Forelimb muscle (tissue), 1 donor: Measurements from ENCODE around the gene TTC9. TPM values are rescaled to one million over a fixed set of nuclear protein-coding genes. Genes with fewer than 3 reads are reported as not detected.

Experiments used
- DNase-seq: peaks from one replicate; pipeline ENCODE4 v3.0.0-alpha.2; 2013; ENCODE audit warnings: low read depth
- polyA plus RNA-seq: library from polyadenylated mRNA; unstranded; fragments of 120-200 nt; gene quantifications from one replicate; pipeline ENCODE4 v1.2.1, GENCODE V29; 2013; ENCODE audit not compliant: insufficient read length

Gene TTC9
- polyA plus RNA-seq, 1 donor, result 10.9 TPM

DNA sequence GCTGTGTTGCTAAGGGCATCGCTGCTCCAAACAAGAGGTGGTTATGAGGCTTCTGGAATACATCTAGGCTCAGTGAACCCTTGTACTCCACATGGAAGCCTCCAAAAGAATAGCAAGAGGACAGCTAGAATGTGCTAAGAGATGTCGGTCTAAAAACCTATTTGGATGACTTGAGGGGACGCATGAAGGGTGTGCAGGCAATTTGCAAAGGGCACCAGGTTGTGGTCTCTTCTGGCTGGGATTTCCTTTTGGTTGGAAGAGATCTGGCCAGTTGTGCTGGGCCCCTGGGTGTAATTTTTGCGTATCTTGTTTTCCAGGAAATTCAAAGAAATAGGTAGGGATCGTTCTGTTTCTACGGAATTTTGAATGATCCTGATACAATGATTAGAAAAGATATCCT is 4.2 kb downstream of the TTC9 start:
- no peak for DNase-seq

- no peak for DNase-seq
Measured at GRCh38 chr14:70646705-70647104, 5.0 kb downstream of the TTC9 start.

DNA sequence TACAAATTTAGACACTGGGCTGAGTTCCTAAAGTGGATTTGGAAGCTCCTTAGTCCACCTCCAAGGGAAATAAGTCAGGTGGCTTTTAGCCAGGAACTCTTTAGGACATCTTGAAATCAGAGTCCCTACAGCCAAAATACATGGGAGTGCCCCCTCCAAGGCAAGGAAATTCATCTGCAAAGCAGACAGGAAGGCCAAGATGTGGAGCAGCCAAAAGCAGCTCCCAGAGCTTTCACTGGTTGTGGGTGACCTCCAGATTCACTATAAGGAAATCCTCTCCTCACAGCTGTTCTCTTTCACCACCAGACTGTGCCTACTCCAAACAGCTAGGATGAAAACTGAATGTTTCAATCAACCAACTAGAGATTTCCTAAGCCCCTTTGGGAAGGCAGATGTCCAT is 6.6 kb downstream of the TTC9 start:
- DNase-seq, result no peak

- no peak for DNase-seq
Measured at GRCh38 chr14:70649803-70650202, 8.1 kb downstream of the TTC9 start.

- no peak for DNase-seq
Measured at GRCh38 chr14:70651522-70651921, 9.8 kb downstream of the TTC9 start.

DNA sequence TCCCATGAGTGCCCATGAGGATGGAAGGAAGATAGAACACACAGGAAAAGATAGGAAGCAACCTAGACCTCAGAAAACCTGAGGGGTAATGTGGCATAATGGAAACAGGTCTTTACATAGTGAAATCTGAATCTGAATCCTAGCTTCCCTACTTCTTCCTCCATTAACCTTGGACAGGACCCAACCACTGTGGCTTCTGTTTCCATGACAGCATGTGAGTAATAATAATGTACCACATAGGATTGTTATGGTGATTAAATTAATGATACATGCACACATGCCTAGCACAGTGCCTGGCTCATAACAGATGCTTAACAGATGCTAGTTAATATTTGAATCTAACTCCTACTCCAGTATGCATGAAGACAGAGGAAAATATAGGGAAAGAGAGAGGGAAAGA is 11.2 kb downstream of the TTC9 start:
- DNase-seq, result no peak

DNA sequence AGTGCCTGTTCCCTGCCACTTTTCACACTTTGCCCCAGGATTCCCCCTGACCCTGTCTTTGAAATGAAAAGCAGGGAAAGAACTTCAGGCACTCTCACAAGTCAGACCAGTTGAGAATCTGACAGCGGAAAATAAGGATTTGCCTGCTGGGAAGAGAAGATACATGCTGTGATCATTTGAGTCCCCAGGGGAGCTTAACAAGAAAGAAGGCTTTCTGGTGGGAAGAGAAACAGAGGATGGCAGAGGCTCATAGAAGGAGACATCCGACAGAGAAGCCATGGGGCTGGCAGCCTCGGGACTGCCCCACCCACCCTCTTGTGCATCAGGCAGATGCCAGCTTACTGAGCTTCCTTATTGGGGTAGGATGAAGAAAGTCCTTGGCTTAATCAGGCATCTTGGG is 11.9 kb downstream of the TTC9 start:
- DNase-seq, result no peak

DNA sequence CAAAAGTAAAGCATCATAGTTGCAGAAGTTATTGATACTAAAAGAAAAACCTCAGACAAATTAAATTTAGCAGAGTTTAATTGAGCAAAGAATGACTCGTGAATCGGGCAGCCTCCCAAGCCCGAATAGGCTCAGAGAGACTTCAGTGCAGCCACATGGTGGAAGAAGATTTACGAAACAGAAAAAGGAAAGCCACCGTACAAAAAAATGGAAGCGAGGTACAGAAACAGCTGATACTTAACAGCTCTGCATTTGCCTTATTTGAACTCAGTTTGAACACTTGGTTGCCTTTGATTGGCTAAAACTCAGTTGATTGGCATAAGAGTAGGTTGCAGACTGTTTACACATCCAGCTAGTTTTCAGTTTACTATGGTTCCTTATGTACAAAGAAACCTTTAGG is 12.9 kb downstream of the TTC9 start:
- DNase-seq, result no peak

DNA sequence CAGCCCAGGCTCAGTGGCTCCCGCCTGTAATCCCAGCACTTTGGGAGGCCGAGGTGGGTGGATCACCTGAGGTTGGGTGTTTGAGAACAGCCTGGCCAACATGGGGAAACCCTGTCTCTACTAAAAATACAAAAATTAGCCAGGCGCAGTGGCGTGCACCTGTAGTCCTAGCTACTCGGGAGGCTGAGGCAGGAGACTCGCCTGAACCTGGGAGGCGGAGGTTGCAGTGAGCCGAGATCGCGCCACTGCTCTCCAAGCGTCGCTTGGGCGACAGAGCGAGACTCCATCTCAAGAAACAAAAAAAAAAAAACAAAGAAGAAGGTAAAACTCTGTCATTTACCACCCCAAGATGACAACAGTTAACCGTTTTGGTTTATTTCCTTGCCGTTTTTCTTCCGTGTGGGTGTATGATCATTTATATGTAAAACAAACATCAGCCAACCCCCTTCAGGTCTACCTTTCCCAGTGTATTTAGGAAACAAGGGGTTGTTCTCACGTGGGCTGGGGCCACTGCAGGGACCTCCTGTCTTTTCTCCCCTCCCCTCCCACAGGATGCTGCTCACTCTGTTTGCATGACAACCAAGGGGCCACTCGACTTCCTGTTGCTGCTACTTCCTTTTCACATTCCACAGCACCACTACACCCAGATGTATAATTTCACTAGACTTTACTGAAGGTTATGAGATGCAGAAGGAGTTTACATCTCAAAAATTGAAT is 13.6 kb downstream of the TTC9 start:
- DNase-seq, result no peak

DNA sequence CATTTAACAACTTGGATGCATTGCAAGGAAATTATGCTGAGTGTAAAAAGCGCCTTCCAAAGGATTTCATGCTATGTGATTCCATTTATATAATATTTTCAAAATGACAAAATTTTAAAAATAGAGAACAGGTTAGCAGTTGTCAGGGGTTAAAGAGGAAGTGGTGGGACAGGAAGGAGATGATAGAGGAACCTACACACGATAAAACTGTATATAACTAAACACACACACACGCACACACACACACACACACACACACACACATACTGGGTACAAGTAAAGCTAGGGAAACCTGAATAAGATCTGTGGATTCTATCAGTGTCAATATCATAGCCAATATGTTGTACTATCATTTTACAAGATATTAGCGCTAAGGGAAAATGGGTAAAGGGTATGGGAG is 17.2 kb downstream of the TTC9 start:
- no peak for DNase-seq

DNA sequence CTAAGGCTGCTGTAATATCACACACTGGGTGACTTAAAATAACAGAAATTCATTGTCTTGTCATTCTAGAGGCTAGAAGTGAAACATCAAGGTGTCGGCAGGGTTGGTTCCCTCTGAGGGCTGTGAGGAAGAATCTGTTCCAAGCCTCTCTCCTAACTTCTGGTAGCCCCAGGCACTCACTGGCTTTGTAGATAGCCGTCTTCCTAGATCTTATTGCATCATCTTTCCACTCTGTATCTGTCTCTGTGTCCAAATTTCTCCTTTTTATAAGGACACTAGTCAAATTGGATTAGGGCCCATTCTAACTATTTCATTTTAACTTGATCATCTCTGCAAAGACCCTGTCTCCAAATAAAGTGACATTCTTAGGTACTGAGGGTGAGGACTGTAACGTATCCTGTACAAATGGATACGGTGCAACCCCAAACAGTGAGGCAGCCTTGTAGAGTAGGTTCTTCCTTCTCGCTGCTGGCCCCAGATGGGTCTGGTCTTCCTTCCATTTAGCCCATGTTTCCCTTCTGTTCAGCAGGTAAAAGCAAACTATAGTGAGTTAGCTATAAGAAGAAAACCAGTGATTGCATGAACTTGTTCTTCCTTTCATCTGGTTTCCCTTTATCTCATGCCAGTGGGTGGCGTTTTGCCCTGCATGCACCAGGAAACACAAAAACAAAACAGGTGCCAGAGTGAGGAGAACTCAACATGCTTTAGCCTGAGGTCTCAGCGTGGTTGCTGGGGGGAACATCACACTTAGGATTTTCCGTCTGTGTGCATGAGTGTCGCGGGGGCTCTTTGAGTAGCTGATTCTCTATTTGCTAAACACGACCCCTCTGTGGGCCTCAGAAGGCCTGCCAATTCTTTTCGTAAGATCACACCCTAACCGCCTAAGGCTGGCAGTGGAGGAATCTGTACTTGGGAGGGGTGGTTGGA is 19.5 kb downstream of the TTC9 start:
- DNase-seq, result no peak

DNA sequence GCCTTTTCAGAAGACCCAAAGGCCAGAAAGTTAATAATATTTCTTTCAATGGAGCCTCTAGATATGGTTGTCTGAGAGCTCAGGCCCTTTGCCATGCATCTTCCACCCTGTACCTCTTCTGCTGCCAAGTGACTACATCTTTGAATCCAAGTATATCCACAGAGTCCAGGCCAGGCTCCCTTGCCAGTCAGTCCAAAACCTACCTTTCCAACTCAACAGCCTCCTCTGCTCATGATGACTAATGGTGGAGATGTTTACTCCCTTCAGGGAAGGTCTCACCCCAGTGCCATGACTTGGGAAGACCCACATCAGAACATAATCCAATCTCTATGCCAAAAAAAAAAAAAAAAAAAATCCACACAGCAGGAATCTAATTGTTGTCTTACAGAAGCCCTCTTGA is 20.4 kb downstream of the TTC9 start:
- no peak for DNase-seq

- no peak for DNase-seq
Measured at GRCh38 chr14:70662816-70663215, 21.1 kb downstream of the TTC9 start.

GRCh38 chr14:70663707-70664179 is 22.0 kb downstream of the TTC9 start:
- no peak for DNase-seq

DNA sequence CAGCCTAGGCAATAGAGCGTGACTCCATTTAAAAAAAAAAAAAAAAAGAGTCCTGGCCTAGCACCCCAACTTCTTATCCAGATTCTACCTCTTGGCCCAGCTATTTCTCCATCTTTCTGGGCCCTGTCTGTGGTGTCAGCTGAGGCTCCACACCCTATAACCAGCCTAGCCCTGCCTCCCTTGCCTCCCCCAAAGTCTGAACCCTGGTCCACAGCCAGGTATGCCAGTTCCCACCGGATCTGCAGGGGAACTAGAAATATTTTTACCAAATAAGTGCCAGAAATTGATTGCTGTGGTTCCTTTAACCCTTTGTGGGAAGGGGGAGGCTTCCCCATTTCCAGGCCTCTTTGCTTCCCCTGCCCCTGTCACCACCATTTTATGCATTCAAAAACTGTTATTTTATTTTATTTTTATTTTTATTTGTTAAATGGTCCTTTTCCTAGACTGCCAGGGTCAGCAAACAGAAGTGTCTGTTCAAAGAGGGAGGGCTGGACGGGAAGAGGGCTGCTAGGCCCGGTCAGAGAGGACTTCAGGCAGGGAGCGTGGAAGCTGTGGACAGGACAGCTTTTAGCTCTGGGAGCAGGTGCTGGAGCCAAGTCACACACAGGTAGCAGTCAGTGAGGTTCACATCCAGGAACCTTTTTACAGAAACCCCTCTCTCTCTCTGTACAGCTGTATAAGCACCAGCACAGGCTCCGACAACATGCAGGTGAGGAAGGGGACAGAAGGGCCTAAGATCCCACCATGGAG is 23.2 kb downstream of the TTC9 start:
- no peak for DNase-seq

GRCh38 chr14:70665448-70666360 is 24.0 kb downstream of the TTC9 start:
- DNase-seq, result no peak

- no peak for DNase-seq
Measured at GRCh38 chr14:70666361-70666686, 24.6 kb downstream of the TTC9 start.

GRCh38 chr14:70670992-70671651 is 29.4 kb downstream of the TTC9 start:
- DNase-seq, result no peak

GRCh38 chr14:70671652-70672644 is 30.2 kb downstream of the TTC9 start:
- no peak for DNase-seq

DNA sequence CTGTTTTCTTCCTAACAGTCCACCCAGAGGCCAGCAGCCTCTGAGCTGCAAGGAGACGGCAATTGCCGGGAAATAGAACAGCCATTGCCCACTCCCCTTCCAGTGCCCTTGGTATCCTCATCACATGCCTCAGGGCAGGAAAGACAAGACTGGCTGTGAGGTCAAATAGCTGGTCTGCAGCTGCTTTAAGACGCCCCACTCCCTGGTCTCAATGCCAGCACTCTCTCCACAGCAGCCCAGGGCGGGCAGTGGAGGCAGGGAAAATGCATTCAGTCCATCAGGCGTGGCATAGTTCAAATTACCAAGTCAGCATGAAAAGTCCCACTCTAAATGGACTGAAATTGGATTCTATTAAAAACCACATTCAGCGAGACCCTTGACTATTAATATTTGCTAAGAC is 35.6 kb downstream of the TTC9 start:
- no peak for DNase-seq
